Activated gamma-delta T cell treated with Interleukin-2 at 50 U/mL for 16 hours (primary cell): ENCODE data around the gene FREM3.
"Not testable (repeated sequence)": the region's sequence is repeated elsewhere in the genome, so short reads cannot be mapped to it uniquely, and the experiment has no call there.

ENCODE experiments used
- DNase-seq: peaks from one replicate; pipeline ENCODE4 v3.0.0-alpha.2; 2020

Gene FREM3

DNA sequence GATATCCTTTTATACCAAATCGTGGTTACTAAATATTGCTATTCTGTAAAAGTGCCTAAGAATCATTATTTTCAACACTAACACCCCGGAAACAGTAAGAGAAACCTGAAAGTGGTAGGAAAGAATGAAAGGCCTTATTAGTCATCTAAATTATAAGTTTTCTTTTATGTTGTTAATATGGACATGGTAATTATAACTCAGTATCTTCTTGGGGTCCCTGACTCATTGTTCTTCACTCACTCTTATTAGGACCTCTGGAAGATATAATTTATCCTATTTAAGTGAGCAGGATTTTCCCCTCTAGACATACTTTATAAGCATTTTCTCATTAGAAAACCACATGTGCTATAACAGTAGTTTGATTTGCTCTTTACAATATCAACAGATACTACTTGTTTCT, 136.0 kb downstream of the FREM3 start:
- DNase-seq: no peak

DNA sequence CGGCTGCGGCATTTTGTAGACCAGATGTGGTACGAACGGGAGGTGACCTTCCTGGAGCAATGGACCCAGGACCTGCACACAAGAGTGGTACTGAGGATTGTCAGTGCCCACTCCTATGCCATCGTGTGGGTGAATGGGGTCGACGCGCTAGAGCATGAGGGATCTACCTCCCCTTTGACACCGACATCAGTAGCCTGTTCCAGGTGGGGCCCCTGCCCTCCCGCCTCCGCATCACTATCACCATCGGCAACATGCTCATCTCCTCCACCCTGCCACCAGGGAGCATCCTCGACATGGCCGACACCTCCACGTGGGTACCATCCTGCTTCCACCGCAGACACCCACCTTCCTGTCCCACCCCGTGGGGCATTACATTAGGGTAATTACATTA, 140.7 kb downstream of the FREM3 start:
- peak; percentile 8 for DNase-seq

DNA sequence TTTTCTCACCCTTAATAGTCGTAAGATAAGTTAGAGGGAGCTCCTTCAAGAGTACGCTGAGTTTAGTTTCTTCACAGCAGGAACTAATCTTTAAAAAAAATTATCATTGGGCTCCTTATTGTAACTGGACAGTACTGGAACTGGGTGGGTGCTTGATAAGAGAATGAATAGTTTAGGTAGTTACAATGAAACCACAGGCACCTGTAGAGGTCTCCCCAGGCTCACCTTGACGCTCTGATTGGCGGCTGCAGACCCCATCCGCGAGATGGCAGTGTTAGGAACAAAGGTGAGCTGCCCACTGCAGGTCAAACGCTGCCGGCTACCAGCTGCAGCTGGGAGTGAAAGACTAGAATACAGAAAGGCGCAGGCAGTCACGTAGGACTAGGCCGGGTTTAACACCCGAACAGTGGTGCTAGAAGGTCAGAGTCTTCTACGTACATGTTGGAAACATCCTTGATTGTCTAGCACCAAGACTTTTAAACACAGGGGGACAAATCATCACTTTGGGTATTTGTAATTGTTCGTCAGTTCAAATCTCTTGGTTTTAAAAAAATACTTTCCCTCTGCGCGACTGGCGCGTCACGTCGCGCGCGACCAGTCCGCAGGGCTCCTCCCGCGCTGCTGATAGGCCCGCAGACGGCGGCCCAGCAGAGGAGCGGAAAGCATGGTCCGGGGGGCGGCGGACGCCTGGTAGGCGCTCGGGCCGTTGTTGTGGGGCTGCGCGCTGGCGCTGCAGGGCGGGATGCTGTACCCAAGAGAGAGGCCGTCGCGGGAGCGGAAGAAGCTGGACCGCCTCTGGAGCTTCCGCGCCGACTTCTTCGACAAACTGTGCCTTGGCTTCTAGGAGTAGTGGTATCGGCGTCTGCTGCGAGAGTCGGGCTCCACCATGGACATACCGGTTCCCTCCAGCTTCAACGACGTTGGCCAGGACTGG, 141.4 kb downstream of the FREM3 start:
- peak; percentile 65 for DNase-seq

DNA sequence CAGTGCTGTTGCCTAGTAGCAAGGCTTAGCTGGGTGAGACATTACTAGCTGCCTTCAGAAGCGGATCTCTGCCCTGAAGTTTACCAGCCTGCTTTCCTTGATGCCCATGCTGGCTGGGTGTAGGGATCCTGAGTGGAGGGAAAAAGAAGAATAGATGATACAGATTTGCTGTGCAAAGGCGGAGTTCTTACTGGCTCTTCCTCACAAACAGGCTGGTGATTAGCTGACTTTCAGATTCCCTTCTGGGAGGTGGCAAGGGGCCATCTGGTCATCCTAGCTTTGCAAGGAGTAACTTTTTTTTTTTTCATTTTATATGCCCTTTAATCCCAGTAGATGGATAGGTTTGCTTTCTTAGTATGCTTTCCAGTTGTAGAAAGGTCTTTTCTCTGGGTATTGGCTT, 142.2 kb downstream of the FREM3 start:
- no peak for DNase-seq

DNA sequence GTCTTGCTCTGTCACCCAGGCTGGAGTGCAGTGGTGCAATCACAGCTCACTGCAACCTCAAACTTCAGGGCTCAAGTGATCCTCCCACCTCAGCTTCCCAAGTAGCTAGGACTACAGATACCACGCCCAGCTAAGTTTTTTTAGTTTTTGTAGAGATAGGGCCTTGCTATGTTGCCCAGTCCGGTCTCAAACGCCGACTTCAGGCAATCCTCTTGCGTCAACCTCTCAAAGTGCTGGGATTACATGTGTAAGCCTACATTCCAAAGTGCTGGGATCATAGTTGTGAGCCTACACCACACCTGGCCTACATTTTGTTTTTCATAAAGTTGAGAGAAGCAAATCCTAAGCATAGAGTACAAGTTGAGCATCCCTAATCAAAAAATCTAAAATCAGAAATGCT, 144.8 kb downstream of the FREM3 start:
- DNase-seq: no peak

DNA sequence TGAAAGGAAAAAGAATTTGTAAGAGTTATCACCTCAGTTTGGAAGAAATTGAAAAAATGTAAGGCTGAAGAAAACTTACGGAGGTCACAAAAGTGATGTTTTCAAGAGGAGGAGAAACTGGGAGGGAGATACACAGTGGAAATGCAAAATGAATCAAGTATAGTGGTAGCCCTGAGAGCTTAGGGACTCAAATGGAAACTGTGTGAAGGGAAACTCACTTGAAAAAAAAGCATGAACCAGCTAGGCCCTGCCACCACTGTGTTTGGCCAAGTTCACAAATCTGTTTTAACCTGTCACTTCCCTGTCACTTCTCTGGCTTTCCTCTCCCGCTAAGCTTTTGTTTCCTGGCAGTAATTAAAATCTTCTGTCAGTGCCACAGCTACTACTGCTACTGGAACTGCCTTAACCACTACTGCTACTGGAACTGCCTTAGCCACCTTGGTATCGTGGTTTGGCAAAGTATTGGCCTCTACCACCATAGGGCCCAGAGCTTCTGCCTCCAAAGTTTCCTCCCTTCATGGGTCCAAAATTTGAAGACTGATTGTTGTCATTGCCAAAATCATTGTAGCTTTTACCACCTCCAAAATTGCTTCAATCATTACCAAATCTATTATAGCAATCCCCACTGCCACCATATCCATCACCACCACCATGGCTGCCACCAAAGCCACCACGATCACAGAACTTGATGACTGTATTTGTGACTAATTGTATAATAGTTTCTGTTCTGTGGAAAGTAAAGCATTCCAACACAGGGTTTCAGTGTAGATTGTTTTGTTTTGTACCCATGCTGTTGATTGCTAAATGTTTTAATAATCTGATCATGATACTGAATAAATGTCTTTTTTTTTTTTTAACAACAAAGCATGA, 145.5 kb downstream of the FREM3 start:
- no peak for DNase-seq

DNA sequence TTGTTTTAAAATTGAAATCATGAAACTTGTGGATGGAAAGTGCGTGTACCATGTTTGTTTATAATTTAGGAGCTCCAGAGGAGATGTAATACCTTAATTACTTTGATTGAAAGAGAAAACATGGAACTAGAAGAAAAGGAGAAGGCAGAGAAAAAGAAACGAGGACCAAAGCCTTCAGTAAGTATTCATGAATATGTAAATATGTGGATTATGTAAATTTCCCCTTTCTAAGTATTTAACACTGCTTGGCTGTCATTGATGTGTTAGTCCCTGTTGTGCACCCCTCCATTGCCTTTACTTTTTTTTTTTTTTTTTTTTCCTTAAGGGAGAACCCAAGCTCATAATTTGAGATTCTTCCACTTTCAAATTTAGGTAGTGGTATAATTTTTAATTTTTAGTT, 150.5 kb downstream of the FREM3 start:
- no peak for DNase-seq

DNA sequence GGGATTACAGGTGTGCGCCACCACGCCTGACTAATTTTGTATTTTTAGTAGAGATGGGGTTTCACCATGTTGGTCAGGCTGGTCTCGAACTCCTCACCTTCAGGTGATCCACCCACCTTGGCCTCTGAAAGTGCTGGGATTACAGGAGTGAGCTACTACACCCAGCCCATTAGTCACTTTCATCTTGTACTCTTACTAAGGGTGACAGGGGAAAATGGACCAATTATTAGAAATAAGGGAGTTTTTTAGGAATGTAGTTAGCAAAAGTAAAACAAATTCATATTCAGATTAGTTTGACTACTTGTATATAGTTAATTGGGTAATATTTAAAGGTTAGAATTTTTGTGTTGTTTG, 160.8 kb downstream of the FREM3 start:
- no peak for DNase-seq

DNA sequence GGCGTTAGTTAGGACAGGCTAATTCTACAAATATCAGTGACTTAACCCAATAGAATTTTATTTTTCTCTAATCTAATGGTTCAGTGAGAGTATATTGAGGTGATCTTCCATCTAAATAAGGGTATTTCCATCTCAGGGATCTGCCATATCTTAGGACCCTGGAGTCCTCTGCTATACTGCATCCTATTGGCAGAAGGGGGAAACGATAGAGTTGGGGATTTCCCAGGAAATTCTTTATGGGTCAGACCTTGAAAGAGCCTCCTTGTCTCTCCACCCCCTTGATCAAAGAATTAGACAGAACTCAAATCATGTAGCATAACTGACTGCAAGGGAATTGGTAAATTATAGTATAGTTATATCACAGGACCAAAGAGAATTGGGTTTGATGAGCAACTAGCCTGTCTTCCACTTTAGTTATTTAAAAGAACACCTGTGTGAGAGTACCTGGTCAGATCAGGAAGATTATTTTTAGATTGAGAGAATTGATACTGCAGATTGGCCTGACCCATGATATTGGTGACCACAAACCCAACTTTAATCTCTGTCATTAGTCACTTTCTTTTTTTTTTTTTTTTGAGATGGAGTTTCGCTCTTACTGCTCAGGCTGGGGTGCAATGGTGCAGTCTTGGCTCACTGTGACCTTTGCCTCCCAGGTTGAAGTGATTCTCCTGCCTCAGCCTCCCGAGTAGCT, 161.4 kb downstream of the FREM3 start:
- DNase-seq: no peak

DNA sequence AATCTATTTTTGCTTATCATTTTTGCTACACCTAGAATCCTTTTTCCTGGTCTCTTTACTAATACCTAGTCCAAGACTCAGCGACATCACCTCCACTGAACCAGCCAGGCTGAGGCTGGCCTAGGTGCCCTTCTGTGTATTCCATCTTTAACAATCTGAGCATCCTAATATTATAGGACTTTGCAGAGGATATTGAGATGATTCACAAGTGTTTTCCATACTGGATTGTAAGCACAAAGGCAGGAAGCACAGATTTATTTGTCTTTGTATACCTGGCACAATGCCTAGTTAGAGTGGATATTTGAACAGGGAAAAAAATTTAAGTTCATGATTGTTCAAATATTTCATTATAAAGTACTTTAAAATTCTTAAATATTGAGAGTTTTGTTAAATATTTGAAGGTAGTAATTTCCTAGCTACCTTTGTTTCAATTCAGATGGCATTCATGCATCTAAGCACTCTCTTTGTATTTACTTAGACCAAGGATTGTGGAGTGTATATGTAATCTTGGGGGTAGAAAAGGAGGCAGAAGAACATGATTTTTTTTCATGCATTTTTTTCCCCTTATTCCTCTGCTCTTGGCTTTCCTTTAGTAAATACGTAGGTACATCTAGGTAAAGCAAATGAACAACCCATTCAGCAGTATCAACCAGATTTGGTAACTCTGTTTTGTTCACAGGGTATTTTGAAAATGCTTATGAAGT, 168.5 kb downstream of the FREM3 start:
- no peak for DNase-seq

DNA sequence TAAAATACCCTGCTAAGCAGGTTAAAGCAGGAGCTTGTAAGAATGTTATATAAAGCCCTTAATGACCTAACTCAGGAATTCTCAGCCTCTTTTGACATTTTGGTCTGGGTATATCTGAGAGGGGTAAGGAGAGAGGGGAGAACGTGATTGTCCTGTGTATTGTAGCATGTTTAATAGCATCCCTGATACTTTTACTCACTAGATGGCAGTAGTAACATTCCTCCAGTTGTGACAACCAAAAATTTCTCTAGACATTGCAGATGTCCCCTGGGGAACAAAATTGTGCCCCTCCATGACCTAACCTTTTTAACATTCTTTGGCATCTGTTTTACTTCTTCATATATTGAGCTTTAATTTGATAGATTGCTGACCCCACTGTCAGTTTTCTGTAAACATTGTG, 169.1 kb downstream of the FREM3 start:
- DNase-seq: no peak

DNA sequence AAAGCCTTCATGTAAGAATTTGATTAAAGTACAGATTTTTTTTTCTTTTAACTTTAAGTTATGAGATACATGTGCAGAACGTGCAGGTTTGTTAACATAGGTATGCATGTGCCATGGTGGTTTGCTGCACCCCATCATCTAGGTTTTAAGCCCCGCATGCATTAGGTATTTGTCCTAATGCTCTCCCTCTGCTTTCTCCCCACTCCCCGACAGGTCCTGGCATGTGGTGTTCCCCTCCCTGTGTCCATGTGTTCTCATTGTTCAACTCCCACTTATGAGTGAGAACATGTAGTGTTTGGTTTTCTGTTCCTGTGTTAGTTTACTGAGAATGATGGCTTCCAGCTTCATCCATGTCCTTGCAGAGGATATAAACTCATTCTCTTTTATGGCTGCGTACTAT, 172.4 kb downstream of the FREM3 start:
- not testable (repeated sequence) for DNase-seq
